PC-9 (cell line): Measurements from ENCODE around the gene SRRT. TPM values are rescaled to one million over a fixed set of nuclear protein-coding genes. Genes with fewer than 3 reads are reported as not detected.

ENCODE experiments used
- BruUV-seq: library from RNA; stranded (reverse); fragments of 400-500 nt; replicated peaks from 2 replicates; lab custom pipeline; 2021; lab: Mats Ljungman, UMichigan
- CTCF ChIA-PET: fragments of 300-600 bp; sonication (Branson Sonifier 250); formaldehyde crosslinking; loops from one replicate; lab custom pipeline; 2022; ENCODE audit warnings: antibody characterized with exemption; lab: Charles Lee
- POLR2A ChIA-PET: fragments of 300-600 bp; sonication (Branson Sonifier 250); formaldehyde crosslinking; loops from one replicate; lab custom pipeline; 2022; ENCODE audit warnings: antibody characterized with exemption; ENCODE audit not compliant: unreplicated experiment; lab: Charles Lee
- DNase-seq, 2 experiments: peaks; one replicate each; pipeline versions ENCODE4 v3.0.0 to v3.0.0-alpha.2; 2015 to 2022; ENCODE audit warnings: mixed read lengths in 1 of 2
- H2AFZ ChIP-seq: fragments of 200-600 bp; sonication (generic); 2 replicates; pipeline ENCODE4 v1.8.1; 2017; ENCODE audit warnings: antibody characterized with exemption
- H3F3A ChIP-seq: fragments of 200-600 bp; sonication (generic); 2 replicates; pipeline ENCODE4 v1.8.1; 2017; ENCODE audit warnings: antibody characterized with exemption, mild to moderate bottlenecking, low read depth; ENCODE audit not compliant: insufficient read depth
- H3K27ac ChIP-seq: fragments of 200-600 bp; sonication (generic); 2 replicates; pipeline ENCODE4 v1.6.1; 2016; ENCODE audit warnings: mixed run types
- H3K27me3 ChIP-seq: fragments of 200-600 bp; sonication (generic); 2 replicates; pipeline ENCODE4 v1.6.1; 2016; ENCODE audit warnings: low read depth, mixed run types; ENCODE audit not compliant: insufficient read depth
- H3K36me3 ChIP-seq: fragments of 200-600 bp; sonication (generic); 2 replicates; pipeline ENCODE4 v1.6.1; 2016; ENCODE audit warnings: low read depth, mixed run types
- H3K4me1 ChIP-seq: fragments of 200-600 bp; sonication (generic); replicated peaks from 2 replicates; pipeline ENCODE4 v1.6.1; 2016; ENCODE audit warnings: mixed run types; ENCODE audit not compliant: insufficient read depth
- H3K4me2 ChIP-seq: fragments of 200-600 bp; sonication (generic); 2 replicates; pipeline ENCODE4 v1.6.1; 2017; ENCODE audit warnings: mixed run types
- H3K4me3 ChIP-seq: fragments of 200-600 bp; sonication (generic); 2 replicates; pipeline ENCODE4 v1.6.1; 2016; ENCODE audit warnings: mixed run types
- H3K79me2 ChIP-seq: fragments of 200-600 bp; sonication (generic); 2 replicates; pipeline ENCODE4 v1.6.1; 2017; ENCODE audit warnings: low read depth, mixed run types
- H3K9me2 ChIP-seq: fragments of 200-600 bp; sonication (generic); 2 replicates; pipeline ENCODE4 v1.8.1; 2017; ENCODE audit warnings: mild to moderate bottlenecking; ENCODE audit not compliant: insufficient read depth
- H3K9me3 ChIP-seq: fragments of 200-600 bp; sonication (generic); 2 replicates; pipeline ENCODE4 v1.8.1; 2016; ENCODE audit warnings: low read depth; ENCODE audit not compliant: insufficient read depth
- H4K20me1 ChIP-seq: fragments of 200-600 bp; sonication (generic); 2 replicates; pipeline ENCODE4 v1.8.1; 2017; ENCODE audit not compliant: insufficient read depth
- EZH2 ChIP-seq: fragments of 200-600 bp; sonication (generic); IDR thresholded peaks from 2 replicates; pipeline ENCODE4 v1.8.0; 2017; ENCODE audit warnings: antibody characterized with exemption, low read depth
- intact Hi-C: fragments of 100-400 bp; cut with micrococcal nuclease; formaldehyde crosslinking; loops from one replicate; pipeline ENCODE4 v1.10.0; 2022; ENCODE audit not compliant: unreplicated experiment
- total RNA-seq: library from RNA; stranded (reverse); gene quantifications from 2 replicates; pipeline ENCODE4 v1.2.3, GENCODE V29; 2021
- TF ChIP-seq, protein P1 (sequence below): fragments of 200-600 bp; sonication (generic); conservative IDR thresholded peaks from 2 replicates; pipeline ENCODE4 v1.6.1; 2017; ENCODE audit warnings: mixed run types, antibody characterized with exemption, mild to moderate bottlenecking, moderate library complexity

SRRT gene
- total RNA-seq, 1 experiment from 2014 or later = 144 TPM

DNA sequence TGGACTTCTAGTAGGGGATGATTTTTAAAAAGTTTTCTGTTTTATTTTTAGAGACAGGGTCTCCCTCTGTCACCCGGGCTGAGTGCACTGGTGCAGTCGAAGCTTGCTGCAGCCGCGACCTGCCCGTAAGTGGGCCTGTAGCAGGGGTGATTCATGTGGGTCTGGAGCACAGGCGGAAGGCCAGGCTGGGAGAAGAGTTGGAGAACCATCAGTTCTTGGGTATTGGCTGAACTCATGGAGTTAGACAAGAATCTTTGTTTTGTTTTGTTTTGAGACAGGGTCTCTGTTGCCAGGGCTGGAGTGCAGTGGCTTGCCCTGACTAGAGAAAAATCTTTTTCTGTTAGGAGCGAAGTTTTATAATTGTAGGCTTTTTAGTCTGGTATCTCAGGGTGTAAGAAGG lies 5.7 kb downstream of the SRRT start:
- H4K20me1 ChIP-seq = peaks cover 52% of the 10 kb centered on the region
- ChIA-PET POLR2A (no interaction called here), CTCF (no interaction called here)
- H3K4me2 ChIP-seq = no peak overlapping the region
- H2AFZ ChIP-seq = no peak overlapping the region
- H3F3A ChIP-seq = peaks cover 31% of the 10 kb centered on the region; the same call in 1 of the 2 replicates
- peaks cover 63% of the 10 kb centered on the region for H3K79me2 ChIP-seq
- intact Hi-C loops = no loop called here
- peaks cover 16% of the 10 kb centered on the region for H3K4me1 ChIP-seq
- TF ChIP-seq, protein P1, sequence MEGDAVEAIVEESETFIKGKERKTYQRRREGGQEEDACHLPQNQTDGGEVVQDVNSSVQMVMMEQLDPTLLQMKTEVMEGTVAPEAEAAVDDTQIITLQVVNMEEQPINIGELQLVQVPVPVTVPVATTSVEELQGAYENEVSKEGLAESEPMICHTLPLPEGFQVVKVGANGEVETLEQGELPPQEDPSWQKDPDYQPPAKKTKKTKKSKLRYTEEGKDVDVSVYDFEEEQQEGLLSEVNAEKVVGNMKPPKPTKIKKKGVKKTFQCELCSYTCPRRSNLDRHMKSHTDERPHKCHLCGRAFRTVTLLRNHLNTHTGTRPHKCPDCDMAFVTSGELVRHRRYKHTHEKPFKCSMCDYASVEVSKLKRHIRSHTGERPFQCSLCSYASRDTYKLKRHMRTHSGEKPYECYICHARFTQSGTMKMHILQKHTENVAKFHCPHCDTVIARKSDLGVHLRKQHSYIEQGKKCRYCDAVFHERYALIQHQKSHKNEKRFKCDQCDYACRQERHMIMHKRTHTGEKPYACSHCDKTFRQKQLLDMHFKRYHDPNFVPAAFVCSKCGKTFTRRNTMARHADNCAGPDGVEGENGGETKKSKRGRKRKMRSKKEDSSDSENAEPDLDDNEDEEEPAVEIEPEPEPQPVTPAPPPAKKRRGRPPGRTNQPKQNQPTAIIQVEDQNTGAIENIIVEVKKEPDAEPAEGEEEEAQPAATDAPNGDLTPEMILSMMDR = no peak
- no peak for TF ChIP-seq EZH2
- peaks cover 49% of the 10 kb centered on the region for H3K36me3 ChIP-seq
- H3K4me3 ChIP-seq = no peak overlapping the region
- DNase-seq = no peak
- H3K9me2 ChIP-seq = no peaks in the 10 kb centered on the region
- no TSS peak for BruUV-seq
- H3K27ac ChIP-seq = no peak overlapping the region
- no peaks in the 10 kb centered on the region for H3K9me3 ChIP-seq
- H3K27me3 ChIP-seq = no peaks in the 10 kb centered on the region

- intact Hi-C loops = no loop called here
- peaks cover 31% of the 10 kb centered on the region; the same call in 1 of the 2 replicates for H3F3A ChIP-seq
- peaks cover 49% of the 10 kb centered on the region for H4K20me1 ChIP-seq
- no peaks in the 10 kb centered on the region for H3K9me2 ChIP-seq
- no peak overlapping the region for H3K4me2 ChIP-seq
- no peak for DNase-seq
- ChIA-PET CTCF (no interaction called here), POLR2A (no interaction called here)
- BruUV-seq = no TSS peak
- no peak overlapping the region for H2AFZ ChIP-seq
- H3K79me2 ChIP-seq = peaks cover 58% of the 10 kb centered on the region
- TF ChIP-seq EZH2 = no peak
- peaks cover 52% of the 10 kb centered on the region for H3K36me3 ChIP-seq
- no peak overlapping the region for H3K4me3 ChIP-seq
- no peaks in the 10 kb centered on the region for H3K27me3 ChIP-seq
- H3K27ac ChIP-seq = no peak overlapping the region
- H3K9me3 ChIP-seq = no peaks in the 10 kb centered on the region
- peaks cover 11% of the 10 kb centered on the region for H3K4me1 ChIP-seq
Observed at GRCh38 chr7:100881136-100881535, 6.2 kb downstream of the SRRT start.

- Histone ChIP-seq H4K20me1 (peaks cover 48% of the 10 kb centered on the region), H3K9me3 (no peaks in the 10 kb centered on the region), H3F3A (peaks cover 34% of the 10 kb centered on the region), H2AFZ (no peak overlapping the region), H3K4me3 (no peak overlapping the region), H3K4me1 (peaks cover under 1% of the 10 kb centered on the region; the same call in 1 of the 2 replicates), H3K79me2 (peaks cover 50% of the 10 kb centered on the region), H3K4me2 (no peak overlapping the region), H3K27me3 (no peaks in the 10 kb centered on the region), H3K9me2 (no peaks in the 10 kb centered on the region), H3K36me3 (peaks cover 46% of the 10 kb centered on the region), H3K27ac (no peak overlapping the region)
- BruUV-seq = no TSS peak
- CTCF ChIA-PET = no interaction called here
- DNase-seq = no peak
- POLR2A ChIA-PET = no interaction called here
- intact Hi-C loops = no loop called here
- TF ChIP-seq, protein P1 = no peak
- no peak for TF ChIP-seq EZH2
Observed at GRCh38 chr7:100882201-100882600, 7.3 kb downstream of the SRRT start.
